Activated CD8-positive, alpha-beta memory T cell treated with anti-CD3 and anti-CD28 coated beads for 36 hours (primary cell): ENCODE results near the gene SLAMF9. TPM values are rescaled to one million over a fixed set of nuclear protein-coding genes. Genes with fewer than 3 reads are reported as not detected.
"Not testable (repeated sequence)": the region's sequence is repeated elsewhere in the genome, so short reads cannot be mapped to it uniquely, and the experiment has no call there.

Experiments used
- CTCF ChIA-PET: fragments of 350-600 bp; sonication (Branson Sonifier 250); formaldehyde crosslinking; loops from one replicate; lab custom pipeline; 2021; ENCODE audit warnings: antibody characterized with exemption; lab: Charles Lee
- POLR2A ChIA-PET: fragments of 350-600 bp; sonication (Branson Sonifier 250); formaldehyde crosslinking; loops from one replicate; lab custom pipeline; 2021; ENCODE audit warnings: antibody characterized with exemption; lab: Charles Lee
- total RNA-seq, 2 experiments: library from RNA; stranded (reverse); gene quantifications; one replicate each; pipeline ENCODE4 v1.2.3, GENCODE V29; 2021

The SLAMF9 gene
- total RNA-seq, 2 experiments from 2014 or later: not detected

DNA sequence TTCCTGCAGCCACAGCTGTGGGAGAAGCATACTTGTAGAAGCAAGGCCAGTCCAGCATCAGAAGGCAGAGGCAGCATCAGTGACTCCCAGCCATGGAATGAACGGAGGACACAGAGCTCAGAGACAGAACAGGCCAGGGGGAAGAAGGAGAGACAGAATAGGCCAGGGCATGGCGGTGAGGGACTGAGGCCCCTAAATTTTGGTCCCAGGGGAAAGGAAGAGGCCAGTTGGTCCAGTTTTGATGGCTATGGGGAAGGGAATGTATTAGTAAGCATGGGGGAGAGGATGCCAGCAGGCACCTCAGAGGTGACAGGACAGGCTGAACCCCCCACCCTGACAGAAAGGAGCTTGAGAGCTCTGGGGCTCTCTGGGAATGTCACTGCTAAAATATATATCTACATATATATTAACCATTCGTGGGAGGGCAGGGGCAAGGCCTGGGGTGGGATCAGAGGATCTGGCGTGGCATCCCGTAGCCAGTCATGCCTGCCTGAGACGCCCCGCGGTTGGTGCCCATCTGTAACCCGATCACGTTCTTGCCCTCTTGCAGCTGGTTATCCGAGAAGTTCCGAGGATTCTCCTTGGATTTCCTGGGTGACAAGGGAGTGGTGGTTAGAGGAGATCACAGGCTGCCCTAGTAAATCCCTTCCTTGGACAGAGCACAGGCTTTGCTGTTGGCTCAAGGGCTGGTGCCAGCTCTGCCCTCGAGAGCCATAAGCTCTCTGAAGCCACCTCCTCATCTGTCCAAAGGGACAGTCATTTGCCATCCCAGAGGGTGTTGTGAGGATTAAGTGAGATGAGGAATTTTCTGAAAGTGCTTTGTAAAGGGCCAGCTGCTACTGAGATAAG lies 35.5 kb downstream of the SLAMF9 start:
- ChIA-PET POLR2A (interaction anchor here (1.3 kb wide), 1 partner anchor 18 kb away, joined by 4 read pairs; no protein-coding TSS in a partner anchor), CTCF (no interaction called here)

DNA sequence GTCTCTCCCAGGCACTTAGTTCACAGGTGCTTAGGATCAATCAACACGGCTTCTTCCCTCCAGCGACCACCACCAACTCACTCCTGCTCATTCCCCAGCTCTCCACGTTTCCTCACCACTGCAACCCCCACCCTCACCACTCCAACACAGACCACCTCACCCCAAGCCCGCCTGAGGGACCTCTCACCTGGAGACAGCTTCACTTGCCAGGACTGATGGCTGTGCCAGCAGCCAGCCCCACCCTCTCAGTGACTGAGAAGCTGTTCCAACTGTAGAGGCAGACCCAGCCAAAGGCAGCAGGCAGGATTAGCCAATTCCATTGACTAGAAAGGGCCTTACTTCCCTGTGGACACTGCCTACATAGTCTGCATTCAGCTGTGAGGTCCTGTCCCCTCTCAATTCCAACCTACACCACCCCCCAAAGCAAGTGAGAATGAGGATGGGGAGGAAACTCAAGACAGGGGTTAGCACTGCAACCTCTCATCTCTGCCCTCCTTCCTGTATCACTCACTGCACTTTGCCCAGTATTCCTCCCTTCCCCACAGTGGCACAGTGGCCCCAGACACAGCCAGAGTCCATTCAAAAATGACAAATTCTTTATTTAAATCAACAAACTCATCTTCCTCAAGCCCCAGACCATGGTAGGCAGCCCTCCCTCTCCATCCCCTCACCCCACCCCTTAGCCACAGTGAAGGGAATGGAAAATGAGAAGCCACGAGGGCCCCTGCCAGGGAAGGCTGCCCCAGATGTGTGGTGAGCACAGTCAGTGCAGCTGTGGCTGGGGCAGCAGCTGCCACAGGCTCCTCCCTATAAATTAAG lies 36.3 kb downstream of the SLAMF9 start:
- POLR2A ChIA-PET: no interaction called here

DNA sequence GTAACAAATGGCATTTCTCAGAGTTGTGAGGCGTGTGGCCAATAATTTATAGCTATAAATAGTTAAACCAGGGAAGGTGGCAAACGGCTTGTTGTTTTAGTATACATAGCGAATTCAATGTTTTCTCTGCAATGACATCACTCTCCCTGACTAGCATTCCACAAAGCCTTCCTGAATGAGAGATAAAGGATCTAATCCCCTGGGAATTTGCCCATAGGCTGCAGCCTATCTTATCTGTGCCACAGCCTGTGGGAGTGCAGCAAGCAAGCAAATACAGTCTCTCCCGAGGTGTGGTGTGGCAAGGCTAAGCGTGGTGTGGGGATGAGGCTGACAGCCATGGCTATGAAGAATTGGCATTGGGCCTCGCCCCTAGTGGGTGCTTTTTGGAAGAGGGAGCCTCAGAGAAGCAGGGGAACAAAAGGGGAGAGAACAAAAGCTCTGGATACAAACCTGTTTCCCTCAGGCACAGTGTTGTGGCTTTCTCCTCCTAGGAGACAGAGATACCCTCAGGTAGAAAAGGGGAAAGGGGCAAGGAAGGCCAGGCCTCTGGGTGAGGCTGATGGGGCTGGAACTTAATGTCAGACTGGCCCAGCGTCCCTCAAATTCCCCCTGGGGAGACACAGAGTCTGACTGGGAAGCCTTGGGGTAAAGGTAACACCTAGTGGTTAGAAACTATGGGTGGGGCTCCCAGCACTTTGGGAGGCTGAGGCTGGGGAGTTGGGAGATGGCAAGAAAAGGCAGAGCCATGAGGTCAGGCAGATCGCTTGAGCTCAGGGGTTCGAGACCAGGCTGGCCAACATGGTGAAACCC lies 37.6 kb downstream of the SLAMF9 start:
- POLR2A ChIA-PET: interaction anchor here (2.3 kb wide), 1 partner anchor 8 kb away, joined by 11 read pairs; the partner anchor contains the start of gene TAGLN2
- CTCF ChIA-PET: interaction anchor here (1.0 to 1.3 kb wide), 2 partner anchors 7 to 20 kb away, joined by 3 to 4 read pairs; no protein-coding TSS in a partner anchor

More for the DNA sequence above, 36.3 kb downstream of the SLAMF9 start:
- CTCF ChIA-PET: no interaction called here

DNA sequence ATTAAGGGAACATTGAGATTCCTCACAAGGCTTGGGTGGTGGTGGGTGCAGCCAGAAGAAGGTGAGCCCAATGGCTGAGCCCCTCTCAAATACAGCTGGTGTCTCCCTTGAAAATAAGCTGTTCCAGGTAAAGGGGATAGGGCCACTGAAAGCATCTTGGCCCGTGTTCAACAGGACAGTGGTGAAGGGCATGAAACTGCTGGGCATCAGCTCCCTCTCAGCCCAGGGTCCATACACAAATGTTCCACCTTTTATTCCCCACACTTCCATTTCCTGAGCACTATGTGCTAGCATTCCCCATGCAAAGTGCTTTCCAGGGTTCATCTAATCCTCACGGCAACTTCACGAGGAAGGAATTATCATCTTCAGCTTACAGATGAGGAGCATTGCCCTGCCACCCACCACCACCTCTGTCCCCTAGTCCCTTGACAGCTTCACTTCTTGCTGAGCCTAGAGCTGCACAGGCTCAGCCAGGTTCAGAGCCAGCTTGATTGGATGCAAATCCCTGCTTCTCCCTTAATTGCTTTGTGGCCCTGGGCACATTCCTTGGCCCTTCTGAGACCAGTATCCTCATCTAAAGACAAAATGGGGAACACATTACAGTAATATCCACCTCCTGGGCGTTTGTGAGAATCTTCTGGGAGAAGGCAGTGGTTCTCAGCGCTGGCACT lies 38.3 kb downstream of the SLAMF9 start:
- POLR2A ChIA-PET: interaction anchor here (2.3 kb wide), 1 partner anchor 9 kb away, joined by 11 read pairs; the partner anchor contains the start of gene TAGLN2
- CTCF ChIA-PET: interaction anchor here (1.0 to 1.3 kb wide), 2 partner anchors 8 to 19 kb away, joined by 3 to 4 read pairs; no protein-coding TSS in a partner anchor

DNA sequence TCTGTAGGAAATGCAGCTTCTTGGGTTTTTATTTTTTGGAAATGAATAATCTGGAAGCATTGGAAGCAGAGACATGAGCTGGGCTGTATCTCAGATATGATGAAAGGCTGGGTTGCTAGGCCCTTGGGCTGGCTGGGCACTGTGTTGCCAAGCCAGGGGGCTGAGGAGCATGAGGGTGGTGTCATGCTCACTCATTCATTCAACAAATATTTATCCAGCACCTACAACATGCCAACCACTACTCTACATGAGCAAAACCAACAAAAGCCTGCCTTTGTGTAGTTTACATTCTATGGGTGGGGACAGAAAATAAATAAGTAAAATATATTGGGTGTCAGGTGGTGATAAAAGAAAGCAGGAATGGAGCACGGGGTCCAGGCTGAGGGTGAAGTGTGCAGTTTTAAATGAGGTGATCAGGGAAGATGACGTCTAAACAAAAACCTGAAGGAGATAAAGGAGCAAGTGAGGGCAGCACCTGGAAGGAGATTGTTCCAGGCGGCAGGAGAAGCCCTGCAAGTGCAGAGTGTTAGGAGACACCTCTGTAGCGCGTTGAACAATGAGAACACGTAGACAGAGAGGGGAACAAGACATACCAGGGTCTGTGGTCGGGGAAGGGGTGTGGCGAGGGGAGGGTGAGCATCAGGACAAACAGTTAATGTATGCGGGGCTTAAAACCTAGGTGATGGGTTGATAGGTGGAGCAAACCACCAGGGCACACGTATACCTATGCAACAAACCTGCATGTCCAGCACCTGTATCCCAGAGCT lies 39.6 kb downstream of the SLAMF9 start:
- POLR2A ChIA-PET: interaction anchor here (0.7 to 2.3 kb wide), 3 partner anchors 8 to 91 kb away, joined by 3 to 11 read pairs (median 4); partner anchors contain the start of gene TAGLN2
- CTCF ChIA-PET: no interaction called here

DNA sequence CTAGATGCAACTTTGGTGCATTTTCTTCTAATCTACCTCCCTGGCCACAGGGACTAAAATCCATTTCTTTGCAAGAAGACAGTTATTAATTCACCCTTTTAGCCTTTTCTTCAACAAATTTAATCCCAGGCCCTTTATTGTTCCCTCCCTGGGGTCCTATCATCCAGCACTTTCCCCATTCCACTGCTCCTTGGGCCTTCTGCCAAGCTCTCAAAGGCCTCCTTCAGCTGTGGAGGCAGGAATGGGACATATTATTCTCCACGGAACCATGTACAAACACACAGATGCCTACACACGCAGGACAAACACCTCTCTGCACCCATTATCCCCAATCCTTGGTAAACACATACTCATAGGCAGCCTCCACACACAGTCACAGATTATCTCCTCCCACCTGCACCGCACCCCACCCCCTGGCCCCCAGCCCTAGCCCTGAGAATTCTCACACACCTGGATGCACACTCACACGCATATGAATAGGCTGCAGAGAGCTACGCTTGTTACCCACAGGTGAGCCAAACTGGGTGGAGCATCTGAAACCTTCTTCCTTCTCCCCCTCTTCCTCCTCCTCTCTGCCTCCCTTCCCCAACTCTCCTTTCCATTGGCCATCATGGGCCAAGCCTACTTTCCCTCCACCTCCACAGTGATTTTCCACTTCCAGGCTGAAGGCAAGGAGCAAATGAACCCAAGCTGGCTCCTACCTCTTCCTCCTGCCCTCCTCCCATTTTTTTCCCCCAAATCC lies 40.4 kb downstream of the SLAMF9 start:
- CTCF ChIA-PET: no interaction called here

DNA sequence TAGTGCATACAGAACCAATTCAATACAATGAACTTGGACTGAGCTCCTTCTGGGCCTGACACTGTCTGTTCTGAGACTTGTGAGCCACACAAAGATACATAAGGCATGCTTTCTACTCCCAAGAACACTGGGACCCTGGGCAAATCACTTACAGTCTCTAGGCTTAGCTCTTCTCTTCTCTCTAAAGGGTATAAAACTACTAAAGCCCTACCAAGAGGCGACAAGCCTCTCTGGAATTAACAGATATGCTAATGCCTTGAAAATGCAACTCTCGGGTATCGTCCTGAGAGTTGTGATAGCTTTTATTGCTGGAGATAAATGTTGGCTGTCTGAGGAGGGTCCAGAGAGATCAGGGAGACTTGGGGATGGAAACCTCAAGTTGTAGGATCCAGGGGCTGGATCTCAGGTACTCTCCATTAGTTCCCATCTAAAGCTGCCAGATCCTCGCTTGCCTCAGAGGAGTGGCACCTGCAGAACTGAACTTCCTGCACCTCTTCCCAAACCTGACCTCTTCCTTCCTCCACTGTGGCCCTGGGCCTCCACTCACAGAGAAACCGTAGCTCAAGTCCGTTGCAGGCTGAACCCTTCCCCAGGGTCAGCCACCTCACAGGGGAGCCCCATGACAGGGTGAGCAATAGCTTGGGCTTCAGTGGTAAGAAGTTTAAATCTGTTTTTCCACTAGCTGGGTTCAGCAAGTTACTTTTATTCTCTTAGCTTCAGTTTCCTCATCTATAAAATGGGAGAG lies 42.5 kb downstream of the SLAMF9 start:
- POLR2A ChIA-PET: no interaction called here
- CTCF ChIA-PET: no interaction called here

More for the DNA sequence above, 40.4 kb downstream of the SLAMF9 start:
- POLR2A ChIA-PET: interaction anchor here (0.7 to 1.7 kb wide), 2 partner anchors 9 to 90 kb away, joined by 3 to 4 read pairs; no protein-coding TSS in a partner anchor

DNA sequence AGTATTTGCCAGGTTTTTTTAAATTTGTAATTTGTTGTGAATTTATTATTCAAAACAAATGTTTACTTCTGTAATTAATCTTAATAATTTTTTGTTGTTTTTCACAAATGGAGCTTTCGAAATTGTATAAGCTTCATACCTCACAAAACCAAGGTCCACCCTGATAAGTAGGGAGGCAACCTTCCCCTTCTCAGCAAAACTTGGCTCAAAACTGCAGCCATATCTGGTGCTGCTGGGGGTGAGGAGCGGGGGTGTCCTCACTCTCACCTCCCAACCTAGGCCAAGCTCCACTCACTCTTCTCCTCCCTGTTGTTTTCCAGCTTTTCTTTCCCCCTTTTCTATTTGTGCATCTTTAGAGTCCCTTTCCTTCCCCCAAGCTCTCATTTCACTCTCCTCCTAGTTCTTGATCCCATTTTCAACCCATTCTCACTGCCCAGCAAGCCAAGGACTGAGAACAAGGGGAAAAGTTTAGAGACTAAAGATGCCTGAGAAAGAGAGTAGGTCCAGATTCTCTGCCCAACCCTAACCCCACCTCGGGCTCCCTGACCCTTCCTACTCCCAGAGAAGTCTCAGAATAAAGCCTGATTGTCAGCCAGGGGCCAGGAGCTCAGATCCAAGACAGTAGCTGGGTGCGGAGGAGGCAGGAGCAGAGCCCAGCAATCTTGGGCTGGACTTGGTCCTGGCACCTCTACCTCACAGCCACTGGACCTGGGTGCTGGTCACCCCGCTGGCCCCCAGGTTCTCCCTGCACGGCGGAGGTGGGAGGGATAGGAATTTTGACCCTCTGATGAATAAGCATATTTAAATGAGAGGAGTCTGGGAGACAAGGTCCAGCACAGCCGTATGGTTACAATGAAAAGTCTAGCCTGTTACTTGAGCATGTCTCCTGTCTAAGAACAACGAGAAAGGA lies 45.8 kb downstream of the SLAMF9 start:
- ChIA-PET CTCF (interaction anchor here (1.4 to 1.8 kb wide), 2 partner anchors 15 to 17 kb away, joined by 6 read pairs; no protein-coding TSS in a partner anchor), POLR2A (no interaction called here)

DNA sequence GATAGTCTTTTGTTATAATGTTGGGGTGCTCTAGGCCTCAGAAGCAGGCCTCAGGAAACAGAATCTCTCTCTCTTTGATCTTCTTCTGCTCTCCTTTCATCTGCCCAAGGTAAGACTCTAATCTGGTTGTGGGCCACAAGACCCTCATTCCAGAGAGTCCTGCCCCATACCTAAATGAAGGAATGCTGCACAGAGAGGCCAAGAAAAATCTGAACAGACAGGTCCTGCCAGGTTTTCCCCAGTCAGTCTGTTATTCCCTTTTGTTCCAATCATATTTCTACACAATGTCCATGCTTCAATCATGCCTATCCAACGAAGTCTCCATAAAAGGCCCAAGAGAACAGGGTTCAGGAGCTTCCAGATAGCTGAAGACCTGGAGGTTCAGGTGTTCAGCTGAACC lies 47.1 kb downstream of the SLAMF9 start:
- ChIA-PET CTCF (interaction anchor here (0.8 to 1.8 kb wide), 3 partner anchors 16 to 126 kb away, joined by 3 to 6 read pairs (median 4); partner anchors contain the start of gene DUSP23), POLR2A (no interaction called here)

DNA sequence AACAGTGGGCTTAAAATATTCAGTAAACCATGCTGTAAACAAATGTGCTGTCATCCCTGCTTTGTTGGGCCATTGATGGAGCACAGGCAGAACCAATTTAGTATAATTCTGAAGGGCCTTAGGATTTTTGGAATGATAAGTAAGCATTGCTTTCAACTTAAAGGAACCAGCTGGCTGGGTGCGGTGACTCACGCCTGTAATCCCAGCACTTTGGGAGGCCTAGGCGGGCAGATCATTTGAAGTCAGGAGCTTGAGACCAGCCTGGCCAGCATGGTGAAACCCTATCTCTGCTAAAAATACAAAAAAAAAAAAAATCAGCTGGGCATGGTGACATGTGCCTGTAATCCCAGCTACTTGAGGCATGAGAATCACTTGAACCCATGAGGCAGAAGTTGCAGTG lies 50.0 kb downstream of the SLAMF9 start:
- POLR2A ChIA-PET: not testable (repeated sequence)
- CTCF ChIA-PET: interaction anchor here (0.7 kb wide), 2 partner anchors 143 to 1126 kb away, joined by 3 to 4 read pairs; no protein-coding TSS in a partner anchor

DNA sequence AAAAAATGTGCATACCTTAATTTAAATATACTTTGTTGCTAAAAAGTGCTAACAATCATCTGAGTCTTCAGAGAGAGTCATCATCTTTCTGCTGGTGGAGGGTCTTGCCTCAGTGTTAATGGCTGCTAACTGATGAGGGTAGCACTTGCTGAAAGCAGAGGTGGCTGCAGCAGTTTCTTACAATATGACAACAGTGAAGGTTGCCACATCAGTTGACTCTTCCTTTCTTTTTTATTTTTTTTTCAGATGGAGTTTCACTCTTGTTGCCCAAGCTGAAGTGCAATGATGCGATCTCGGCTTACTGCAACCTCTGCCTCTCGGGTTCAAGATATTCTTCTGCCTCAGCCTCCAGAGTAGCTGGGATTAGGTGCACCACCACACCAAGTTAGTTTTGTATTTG lies 51.5 kb downstream of the SLAMF9 start:
- ChIA-PET POLR2A (no interaction called here), CTCF (no interaction called here)
